NCI-H2107 treated with DMSO at 0.1 percent for 48 hours (cell line): ENCODE results near the gene YPEL4.

Experiments used
- DNase-seq: peaks from one replicate; lab custom pipeline; 2025; ENCODE audit not compliant: unreplicated experiment; lab: John Stamatoyannopoulos, UW

The YPEL4 gene

GRCh38 chr11:57596266-57596885, 53.3 kb downstream of the YPEL4 start:
- DNase-seq, result no peak
